ENCODE data around the gene RNASEH2A.

RNASEH2A gene

GRCh38 chr19:12806242-12807081 is at the start of gene RNASEH2A:
Gene RNASEH2A, plus strand, starts transcription at chr19:12806584. Its CDS starts 90 bp downstream, at chr19:12806674.
- peak; percentile 92 for DNase-seq (ENCODE audit: low spot score)

- peak; percentile 46 for DNase-seq (ENCODE audit: low spot score)
Observed at GRCh38 chr19:12757544-12758274, 48.7 kb upstream of the RNASEH2A start.

GRCh38 chr19:12759686-12760085 is 46.7 kb upstream of the RNASEH2A start:
- no peak for DNase-seq (ENCODE audit: low spot score)

- no peak for DNase-seq (ENCODE audit: low spot score)
Observed at GRCh38 chr19:12763100-12763499, 43.3 kb upstream of the RNASEH2A start.

- no peak for DNase-seq (ENCODE audit: low spot score)
Observed at GRCh38 chr19:12764698-12765097, 41.7 kb upstream of the RNASEH2A start.

GRCh38 chr19:12766051-12766521 is 40.3 kb upstream of the RNASEH2A start:
- DNase-seq (ENCODE audit: low spot score): peak; percentile 89

- DNase-seq (ENCODE audit: low spot score): no peak
Observed at GRCh38 chr19:12767150-12767549, 39.2 kb upstream of the RNASEH2A start.

- no peak for DNase-seq (ENCODE audit: low spot score)
Observed at GRCh38 chr19:12767666-12768065, 38.7 kb upstream of the RNASEH2A start.

- DNase-seq (ENCODE audit: low spot score): no peak
Observed at GRCh38 chr19:12769689-12770088, 36.7 kb upstream of the RNASEH2A start.

- no peak for DNase-seq (ENCODE audit: low spot score)
Observed at GRCh38 chr19:12770922-12771321, 35.5 kb upstream of the RNASEH2A start.

- no peak for DNase-seq (ENCODE audit: low spot score)
Observed at GRCh38 chr19:12772323-12772722, 34.1 kb upstream of the RNASEH2A start.

GRCh38 chr19:12773571-12773970 is 32.8 kb upstream of the RNASEH2A start:
- DNase-seq (ENCODE audit: low spot score): peak; percentile 69

- no peak for DNase-seq (ENCODE audit: low spot score)
Observed at GRCh38 chr19:12774588-12775555, 31.5 kb upstream of the RNASEH2A start, which contains the start of gene HOOK2. Gene HOOK2, minus strand, starts transcription at chr19:12775552. Its CDS starts 103 bp downstream, at chr19:12775449.

- no peak for DNase-seq (ENCODE audit: low spot score)
Observed at GRCh38 chr19:12777217-12778016, 29.0 kb upstream of the RNASEH2A start.

- DNase-seq (ENCODE audit: low spot score): no peak
Observed at GRCh38 chr19:12778017-12778904, 28.1 kb upstream of the RNASEH2A start.

GRCh38 chr19:12778905-12779161 is 27.6 kb upstream of the RNASEH2A start:
- DNase-seq (ENCODE audit: low spot score): no peak

- DNase-seq (ENCODE audit: low spot score): no peak
Observed at GRCh38 chr19:12779162-12779993, 27.0 kb upstream of the RNASEH2A start.

- DNase-seq (ENCODE audit: low spot score): no peak
Observed at GRCh38 chr19:12782174-12782423, 24.3 kb upstream of the RNASEH2A start.
